Measurements from ENCODE around the gene ZNF800.
"Not testable (repeated sequence)": the region's sequence is repeated elsewhere in the genome, so short reads cannot be mapped to it uniquely, and the experiment has no call there.

The ZNF800 gene

GRCh38 chr7:127404286-127405072 lies 12.0 kb upstream of the ZNF800 start:
- Mint-ChIP-seq H3K27ac (peak overlapping the region; percentile 62), H3K27me3 (no peaks in the 10 kb centered on the region), H3K36me3 (ENCODE audit: low read depth) (no peaks in the 10 kb centered on the region), H3K4me3 (peak overlapping the region; percentile 41), H3K9me3 (no peaks in the 10 kb centered on the region), H3K4me1 (ENCODE audit: low read depth) (peaks cover 24% of the 10 kb centered on the region)

GRCh38 chr7:127396184-127396583 lies 3.7 kb upstream of the ZNF800 start:
- Mint-ChIP-seq H3K9me3 (no peaks in the 10 kb centered on the region), H3K27me3 (no peaks in the 10 kb centered on the region), H3K36me3 (ENCODE audit: low read depth) (peaks cover 8% of the 10 kb centered on the region), H3K4me3 (no peak overlapping the region), H3K4me1 (ENCODE audit: low read depth) (peaks cover 33% of the 10 kb centered on the region), H3K27ac (peak overlapping the region; percentile 38)

- Mint-ChIP-seq H3K27ac (peak overlapping the region; percentile 41), H3K4me1 (ENCODE audit: low read depth) (peaks cover 44% of the 10 kb centered on the region)
- H3K9me3 Mint-ChIP-seq, result not testable (repeated sequence)
Observed at GRCh38 chr7:127395104-127395503, 2.6 kb upstream of the ZNF800 start.

GRCh38 chr7:127393368-127394058 lies 1.0 kb upstream of the ZNF800 start:
- peak overlapping the region; percentile 86 for H3K4me3 Mint-ChIP-seq
- no peaks in the 10 kb centered on the region for H3K27me3 Mint-ChIP-seq
- peaks cover 34% of the 10 kb centered on the region for H3K36me3 Mint-ChIP-seq (ENCODE audit: low read depth)
- H3K4me1 Mint-ChIP-seq (ENCODE audit: low read depth), result peaks cover 60% of the 10 kb centered on the region
- no peaks in the 10 kb centered on the region for H3K9me3 Mint-ChIP-seq
- peak overlapping the region; percentile 94 for H3K27ac Mint-ChIP-seq

More at GRCh38 chr7:127395104-127395503, 2.6 kb upstream of the ZNF800 start:
- H3K4me3 Mint-ChIP-seq, result peak overlapping the region; percentile 10
- H3K27me3 Mint-ChIP-seq, result not testable (repeated sequence)
- peaks cover 18% of the 10 kb centered on the region for H3K36me3 Mint-ChIP-seq (ENCODE audit: low read depth)

GRCh38 chr7:127392182-127392565 lies 334 bp downstream of the ZNF800 start:
- Mint-ChIP-seq H3K4me3 (peak overlapping the region; percentile 97), H3K27ac (peak overlapping the region; percentile 96), H3K27me3 (no peaks in the 10 kb centered on the region), H3K9me3 (no peaks in the 10 kb centered on the region), H3K4me1 (ENCODE audit: low read depth) (peaks cover 71% of the 10 kb centered on the region), H3K36me3 (ENCODE audit: low read depth) (peaks cover 47% of the 10 kb centered on the region)

- no peaks in the 10 kb centered on the region for H3K9me3 Mint-ChIP-seq
- peak overlapping the region; percentile 97 for H3K4me3 Mint-ChIP-seq
- H3K4me1 Mint-ChIP-seq (ENCODE audit: low read depth), result peaks cover 74% of the 10 kb centered on the region
- H3K27me3 Mint-ChIP-seq, result no peaks in the 10 kb centered on the region
- peak overlapping the region; percentile 94 for H3K27ac Mint-ChIP-seq
- H3K36me3 Mint-ChIP-seq (ENCODE audit: low read depth), result peaks cover 50% of the 10 kb centered on the region
Observed at GRCh38 chr7:127391591-127392181, 822 bp downstream of the ZNF800 start.

GRCh38 chr7:127390817-127391590 lies 1.5 kb downstream of the ZNF800 start:
- H3K4me1 Mint-ChIP-seq (ENCODE audit: low read depth), result peaks cover 74% of the 10 kb centered on the region

GRCh38 chr7:127390186-127390816 lies 2.2 kb downstream of the ZNF800 start:
- H3K4me3 Mint-ChIP-seq, result peak overlapping the region; percentile 97
- H3K4me1 Mint-ChIP-seq (ENCODE audit: low read depth), result peaks cover 70% of the 10 kb centered on the region
- peaks cover 57% of the 10 kb centered on the region for H3K36me3 Mint-ChIP-seq (ENCODE audit: low read depth)
- no peaks in the 10 kb centered on the region for H3K9me3 Mint-ChIP-seq
- H3K27me3 Mint-ChIP-seq, result no peaks in the 10 kb centered on the region
- no peak overlapping the region for H3K27ac Mint-ChIP-seq

More at GRCh38 chr7:127390817-127391590, 1.5 kb downstream of the ZNF800 start:
- H3K27ac Mint-ChIP-seq, result peak overlapping the region; percentile 94
- peaks cover 55% of the 10 kb centered on the region for H3K36me3 Mint-ChIP-seq (ENCODE audit: low read depth)
- H3K4me3 Mint-ChIP-seq, result peak overlapping the region; percentile 97
- H3K9me3 Mint-ChIP-seq, result no peaks in the 10 kb centered on the region
- H3K27me3 Mint-ChIP-seq, result no peaks in the 10 kb centered on the region

GRCh38 chr7:127389321-127389720 lies 3.2 kb downstream of the ZNF800 start:
- Mint-ChIP-seq H3K27ac (no peak overlapping the region), H3K36me3 (ENCODE audit: low read depth) (peaks cover 62% of the 10 kb centered on the region), H3K9me3 (no peaks in the 10 kb centered on the region), H3K4me3 (peak overlapping the region; percentile 97), H3K4me1 (ENCODE audit: low read depth) (peaks cover 69% of the 10 kb centered on the region), H3K27me3 (no peaks in the 10 kb centered on the region)

- Mint-ChIP-seq H3K27me3 (no peaks in the 10 kb centered on the region), H3K4me1 (ENCODE audit: low read depth) (peaks cover 68% of the 10 kb centered on the region), H3K27ac (no peak overlapping the region), H3K9me3 (no peaks in the 10 kb centered on the region), H3K36me3 (ENCODE audit: low read depth) (peaks cover 71% of the 10 kb centered on the region), H3K4me3 (peak overlapping the region; percentile 6)
Observed at GRCh38 chr7:127387974-127388373, 4.5 kb downstream of the ZNF800 start.

- Mint-ChIP-seq H3K36me3 (ENCODE audit: low read depth) (peaks cover 69% of the 10 kb centered on the region), H3K27me3 (no peaks in the 10 kb centered on the region), H3K9me3 (no peaks in the 10 kb centered on the region), H3K4me3 (no peak overlapping the region), H3K27ac (peak overlapping the region; percentile 28), H3K4me1 (ENCODE audit: low read depth) (peaks cover 79% of the 10 kb centered on the region)
Observed at GRCh38 chr7:127383123-127383835, 9.2 kb downstream of the ZNF800 start.

GRCh38 chr7:127382301-127383085 lies 10.0 kb downstream of the ZNF800 start:
- H3K36me3 Mint-ChIP-seq (ENCODE audit: low read depth), result peaks cover 66% of the 10 kb centered on the region
- H3K4me3 Mint-ChIP-seq, result no peak overlapping the region
- no peaks in the 10 kb centered on the region for H3K27me3 Mint-ChIP-seq
- no peaks in the 10 kb centered on the region for H3K9me3 Mint-ChIP-seq
- H3K27ac Mint-ChIP-seq, result no peak overlapping the region
- H3K4me1 Mint-ChIP-seq (ENCODE audit: low read depth), result peaks cover 81% of the 10 kb centered on the region

- Mint-ChIP-seq H3K27ac (no peak overlapping the region), H3K9me3 (no peaks in the 10 kb centered on the region), H3K27me3 (no peaks in the 10 kb centered on the region), H3K4me1 (ENCODE audit: low read depth) (peaks cover 89% of the 10 kb centered on the region), H3K36me3 (ENCODE audit: low read depth) (peaks cover 65% of the 10 kb centered on the region), H3K4me3 (no peak overlapping the region)
Observed at GRCh38 chr7:127380479-127380878, 12.0 kb downstream of the ZNF800 start.

Measured in stimulated activated naive CD8-positive, alpha-beta T cell treated with anti-CD3 and anti-CD28 coated beads, Interleukin-15, Interleukin-2, amounts not matched to agents 100 ng/mL and 50 ng/mL, for 24 hours (primary cell).